Measurements from ENCODE around the gene WDR12.
"Not testable (repeated sequence)": the region's sequence is repeated elsewhere in the genome, so short reads cannot be mapped to it uniquely, and the experiment has no call there.

Gene WDR12
- total RNA-seq, result 13.0 to 182 (median 32.1) reads per million in 9 experiments

GRCh38 chr2:202911512-202912341 is at the start of gene WDR12, which contains the start of gene CARF:
TSS of gene WDR12 (minus strand) at chr2:202911673. CDS start at chr2:202911476, 197 bp downstream.
TSS of gene CARF (plus strand) at chr2:202912275. CDS start at chr2:202941903, 29,628 bp downstream.
- Mint-ChIP-seq H3K4me3 (peak within 1 kb of the TSS; percentile 89 to 97), H3K36me3 (ENCODE audit: insufficient read depth) (peaks cover 13% of the 10 kb centered on the region), H3K27me3 (no peaks in the 10 kb centered on the region), H3K27ac (peak within 1 kb of the TSS; percentile 96 to 98), H3K4me1 (ENCODE audit: low read depth in 2 of 2) (peaks cover 9 to 28% of the 10 kb centered on the region in 2 donors), H3K9me3 (no peaks in the 10 kb centered on the region)
- peak; percentile 84 to 88 (median 86) for DNase-seq
- peak; percentile 85 for ATAC-seq (replicated peaks)

- ATAC-seq (replicated peaks) (no peak), DNase-seq (no peak)
- H3K27ac Mint-ChIP-seq, result no peak overlapping the region
- peaks cover 27% of the 10 kb centered on the region for H3K36me3 Mint-ChIP-seq (ENCODE audit: insufficient read depth)
- H3K27me3 Mint-ChIP-seq, result no peaks in the 10 kb centered on the region
- no peaks in the 10 kb centered on the region for H3K9me3 Mint-ChIP-seq
- no peak overlapping the region for H3K4me3 Mint-ChIP-seq
- no peaks in the 10 kb centered on the region for H3K4me1 Mint-ChIP-seq (ENCODE audit: low read depth in 2 of 2)
Observed at GRCh38 chr2:202960524-202960923, 49.1 kb upstream of the WDR12 start.

- Mint-ChIP-seq H3K27me3 (no peaks in the 10 kb centered on the region), H3K36me3 (ENCODE audit: insufficient read depth) (peaks cover 25% of the 10 kb centered on the region), H3K4me1 (ENCODE audit: low read depth in 2 of 2) (no peaks in the 10 kb centered on the region), H3K9me3 (no peaks in the 10 kb centered on the region), H3K27ac (no peak overlapping the region), H3K4me3 (no peak overlapping the region)
- ATAC-seq (replicated peaks) (no peak), DNase-seq (no peak)
Observed at GRCh38 chr2:202950592-202950991, 39.1 kb upstream of the WDR12 start.

- not testable (repeated sequence) for H3K4me3 Mint-ChIP-seq; H3K27me3 Mint-ChIP-seq; DNase-seq; H3K27ac Mint-ChIP-seq; H3K9me3 Mint-ChIP-seq; ATAC-seq (replicated peaks); H3K4me1 Mint-ChIP-seq (ENCODE audit: low read depth in 2 of 2)
- H3K36me3 Mint-ChIP-seq (ENCODE audit: insufficient read depth), result peaks cover 17% of the 10 kb centered on the region
Observed at GRCh38 chr2:202949333-202949732, 37.9 kb upstream of the WDR12 start.

GRCh38 chr2:202945497-202945896 is 34.0 kb upstream of the WDR12 start:
- Mint-ChIP-seq H3K27ac (no peak overlapping the region), H3K36me3 (ENCODE audit: insufficient read depth) (peaks cover 19% of the 10 kb centered on the region), H3K9me3 (peaks cover 0 to 3% of the 10 kb centered on the region in 2 donors), H3K4me1 (ENCODE audit: low read depth in 2 of 2) (no peaks in the 10 kb centered on the region), H3K27me3 (no peaks in the 10 kb centered on the region), H3K4me3 (no peak overlapping the region)
- no peak for DNase-seq
- ATAC-seq (replicated peaks), result no peak

GRCh38 chr2:202944816-202945215 is 33.3 kb upstream of the WDR12 start:
- no peak for DNase-seq
- peaks cover 25% of the 10 kb centered on the region for H3K36me3 Mint-ChIP-seq (ENCODE audit: insufficient read depth)
- no peak overlapping the region for H3K4me3 Mint-ChIP-seq
- peaks cover 0 to 3% of the 10 kb centered on the region in 2 donors for H3K9me3 Mint-ChIP-seq
- H3K27ac Mint-ChIP-seq, result no peak overlapping the region
- no peak for ATAC-seq (replicated peaks)
- no peaks in the 10 kb centered on the region for H3K4me1 Mint-ChIP-seq (ENCODE audit: low read depth in 2 of 2)
- no peaks in the 10 kb centered on the region for H3K27me3 Mint-ChIP-seq

DNA sequence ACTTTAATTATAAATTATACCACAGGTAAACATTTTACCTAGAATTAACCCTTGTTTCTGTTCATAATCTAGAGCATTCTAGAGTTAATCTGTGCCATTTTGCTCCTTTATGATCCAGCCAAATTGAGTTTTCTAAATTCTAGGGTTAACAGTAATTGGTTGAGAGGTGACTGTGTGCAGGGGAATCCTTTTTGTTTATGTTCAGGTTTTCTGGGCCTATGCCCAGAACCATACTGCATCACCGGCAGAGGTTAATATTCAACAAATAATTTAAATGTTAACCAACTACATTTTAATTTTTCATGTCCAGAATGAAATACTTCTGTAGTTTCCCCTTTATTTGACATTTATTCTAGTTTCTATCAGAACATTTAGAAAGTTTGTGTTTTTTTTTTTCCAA is 32.9 kb upstream of the WDR12 start:
- H3K4me1 Mint-ChIP-seq (ENCODE audit: low read depth in 2 of 2), result no peaks in the 10 kb centered on the region
- no peaks in the 10 kb centered on the region for H3K27me3 Mint-ChIP-seq
- H3K36me3 Mint-ChIP-seq (ENCODE audit: insufficient read depth), result peaks cover 29% of the 10 kb centered on the region
- peaks cover 0 to 3% of the 10 kb centered on the region in 2 donors for H3K9me3 Mint-ChIP-seq
- H3K4me3 Mint-ChIP-seq, result no peak overlapping the region
- no peak for ATAC-seq (replicated peaks)
- no peak for DNase-seq
- no peak overlapping the region for H3K27ac Mint-ChIP-seq

- Mint-ChIP-seq H3K9me3 (peaks cover 0 to 3% of the 10 kb centered on the region in 2 donors), H3K4me1 (ENCODE audit: low read depth in 2 of 2) (no peaks in the 10 kb centered on the region), H3K27ac (no peak overlapping the region), H3K4me3 (no peak overlapping the region), H3K36me3 (ENCODE audit: insufficient read depth) (peaks cover 38% of the 10 kb centered on the region), H3K27me3 (no peaks in the 10 kb centered on the region)
- DNase-seq (no peak), ATAC-seq (replicated peaks) (no peak)
Observed at GRCh38 chr2:202941771-202942170, 30.3 kb upstream of the WDR12 start.

DNA sequence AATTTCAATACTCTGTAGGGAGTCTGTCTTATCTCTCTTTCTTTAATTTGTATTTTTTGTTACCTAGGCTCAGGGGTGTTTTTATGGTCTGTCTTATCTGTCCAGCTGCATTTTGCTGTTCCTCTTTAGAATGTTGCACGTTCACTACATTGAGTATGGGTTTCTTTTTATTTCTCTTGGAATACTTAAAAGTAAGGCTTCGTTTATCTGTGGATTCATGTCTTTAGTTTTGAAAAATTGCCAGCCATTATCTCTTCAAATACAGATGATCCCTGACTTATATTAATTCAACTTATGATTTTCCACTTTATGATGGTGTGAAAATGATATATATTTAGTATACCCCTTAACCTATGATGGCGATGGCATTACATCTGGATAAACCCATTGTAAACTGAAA is 27.5 kb upstream of the WDR12 start:
- Mint-ChIP-seq H3K4me1 (ENCODE audit: low read depth in 2 of 2) (no peaks in the 10 kb centered on the region), H3K36me3 (ENCODE audit: insufficient read depth) (peaks cover 37% of the 10 kb centered on the region), H3K4me3 (no peak overlapping the region), H3K27ac (no peak overlapping the region), H3K9me3 (no peaks in the 10 kb centered on the region), H3K27me3 (no peaks in the 10 kb centered on the region)
- ATAC-seq (replicated peaks), result no peak
- no peak for DNase-seq

DNA sequence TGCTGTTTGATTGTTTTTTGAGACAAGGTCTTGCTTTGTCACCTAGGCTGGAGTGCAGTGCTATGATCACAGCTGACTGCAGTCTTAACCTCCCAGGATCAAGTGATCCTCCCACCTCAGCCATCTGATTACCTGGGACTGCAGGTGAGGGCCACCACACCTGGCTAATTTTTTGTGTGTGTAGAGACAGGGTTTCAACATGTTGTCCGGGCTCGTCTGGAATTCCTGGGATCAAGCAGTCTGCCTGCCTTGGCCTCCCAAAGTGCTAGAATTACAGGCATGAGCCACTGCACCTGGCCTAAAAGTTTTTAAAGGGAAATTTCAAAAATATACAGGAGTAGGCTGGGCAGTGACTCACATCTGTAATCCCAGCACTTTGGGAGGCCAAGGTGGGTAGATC is 23.0 kb upstream of the WDR12 start:
- Mint-ChIP-seq H3K9me3 (no peaks in the 10 kb centered on the region), H3K36me3 (ENCODE audit: insufficient read depth) (peaks cover 10% of the 10 kb centered on the region)

DNA sequence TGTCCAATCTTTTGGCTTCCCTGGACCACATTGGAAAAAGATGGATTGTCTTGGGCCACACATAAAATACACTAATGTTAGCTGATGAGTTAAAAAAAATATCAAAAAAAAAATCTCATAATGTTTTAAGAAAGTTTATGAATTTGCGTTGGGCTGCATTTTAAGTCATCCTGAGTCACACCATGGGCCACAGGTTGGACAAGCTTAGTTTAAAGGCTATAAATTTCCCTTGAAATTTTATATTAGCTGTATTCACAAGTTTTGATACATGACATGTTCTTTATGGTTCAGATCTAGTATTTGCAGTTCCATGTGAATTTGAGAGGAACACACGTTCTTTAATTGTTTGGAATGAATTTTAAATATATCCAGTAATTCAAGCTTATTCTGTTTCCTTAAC is 22.5 kb upstream of the WDR12 start:
- Mint-ChIP-seq H3K27me3 (no peaks in the 10 kb centered on the region), H3K4me3 (no peak overlapping the region), H3K4me1 (ENCODE audit: low read depth in 2 of 2) (peaks cover 0 to 2% of the 10 kb centered on the region in 2 donors), H3K36me3 (ENCODE audit: insufficient read depth) (peaks cover 8% of the 10 kb centered on the region), H3K27ac (peak overlapping the region in 1 of 2 donors; percentile 62), H3K9me3 (no peaks in the 10 kb centered on the region)
- DNase-seq, result no peak
- ATAC-seq (replicated peaks), result no peak

More for the DNA sequence above, 23.0 kb upstream of the WDR12 start:
- peak overlapping the region in 1 of 2 donors; percentile 62 for H3K27ac Mint-ChIP-seq
- no peak overlapping the region for H3K4me3 Mint-ChIP-seq
- ATAC-seq (replicated peaks), result no peak
- H3K4me1 Mint-ChIP-seq (ENCODE audit: low read depth in 2 of 2), result peaks cover 0 to 2% of the 10 kb centered on the region in 2 donors
- no peak for DNase-seq
- H3K27me3 Mint-ChIP-seq, result no peaks in the 10 kb centered on the region

DNA sequence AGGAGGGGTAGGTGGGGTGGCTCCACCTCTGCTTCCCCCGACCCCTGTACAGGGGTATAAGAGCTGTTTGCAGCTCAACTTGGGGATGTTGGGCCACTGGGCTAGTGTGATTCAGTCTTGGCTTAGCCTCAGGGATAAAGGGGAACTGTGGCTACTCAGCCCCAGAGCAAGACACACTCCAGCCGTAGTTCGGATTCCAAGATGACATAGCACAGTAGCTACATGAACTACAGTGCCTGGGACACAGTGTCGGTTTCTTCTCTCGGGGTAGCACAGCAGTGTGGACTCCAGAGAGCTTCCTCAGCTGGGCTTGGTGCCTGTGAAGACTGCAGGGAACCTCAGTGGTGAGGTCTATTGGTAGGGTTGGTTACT is 21.7 kb upstream of the WDR12 start:
- Mint-ChIP-seq H3K4me1 (ENCODE audit: low read depth in 2 of 2) (peaks cover 0 to 2% of the 10 kb centered on the region in 2 donors), H3K36me3 (ENCODE audit: insufficient read depth) (peaks cover 4% of the 10 kb centered on the region), H3K27ac (no peak overlapping the region), H3K27me3 (no peaks in the 10 kb centered on the region), H3K9me3 (no peaks in the 10 kb centered on the region), H3K4me3 (no peak overlapping the region)
- ATAC-seq (replicated peaks) (no peak), DNase-seq (no peak)

- no peak overlapping the region for H3K27ac Mint-ChIP-seq
- no peak for DNase-seq
- H3K36me3 Mint-ChIP-seq (ENCODE audit: insufficient read depth), result peaks cover 2% of the 10 kb centered on the region
Observed at GRCh38 chr2:202932425-202933138, 21.1 kb upstream of the WDR12 start.

GRCh38 chr2:202918860-202919259 is 7.4 kb upstream of the WDR12 start:
- Mint-ChIP-seq H3K27ac (no peak overlapping the region), H3K36me3 (ENCODE audit: insufficient read depth) (peaks cover 12% of the 10 kb centered on the region), H3K27me3 (no peaks in the 10 kb centered on the region), H3K4me1 (ENCODE audit: low read depth in 2 of 2) (no peaks in the 10 kb centered on the region), H3K9me3 (no peaks in the 10 kb centered on the region), H3K4me3 (no peak overlapping the region)
- DNase-seq, result no peak
- no peak for ATAC-seq (replicated peaks)

More at GRCh38 chr2:202932425-202933138, 21.1 kb upstream of the WDR12 start:
- no peaks in the 10 kb centered on the region for H3K27me3 Mint-ChIP-seq
- no peak for ATAC-seq (replicated peaks)
- peaks cover 0 to 2% of the 10 kb centered on the region in 2 donors for H3K4me1 Mint-ChIP-seq (ENCODE audit: low read depth in 2 of 2)
- no peak overlapping the region for H3K4me3 Mint-ChIP-seq
- no peaks in the 10 kb centered on the region for H3K9me3 Mint-ChIP-seq
